HepG2 (cell line): ENCODE data around the gene TMCO2. TPM values are rescaled to one million over a fixed set of nuclear protein-coding genes. Genes with fewer than 3 reads are reported as not detected.

Experiments
- AHDC1 ChIP-seq: sonication (generic); formaldehyde crosslinking; IDR thresholded peaks from 2 replicates; pipeline ENCODE4 v1.5.1; 2020; ENCODE audit warnings: mild to moderate bottlenecking, missing genetic modification reagents, borderline replicate concordance
- BRF2 ChIP-seq: sonication (generic); formaldehyde crosslinking; IDR thresholded peaks from 2 replicates; pipeline ENCODE4 v1.8.1; 2022; ENCODE audit warnings: mild to moderate bottlenecking, missing genetic modification reagents
- HINFP ChIP-seq: sonication (generic); formaldehyde crosslinking; IDR thresholded peaks from 2 replicates; pipeline ENCODE4 v1.4.0; 2020; ENCODE audit warnings: low read depth, mild to moderate bottlenecking, missing genetic modification reagents
- NCOR1 ChIP-seq: fragments of 200-600 bp; sonication (generic); IDR thresholded peaks from 2 replicates; pipeline ENCODE4 v1.7.0; 2017; ENCODE audit warnings: antibody characterized with exemption, low read length, borderline replicate concordance
- RXRB ChIP-seq: IDR thresholded peaks from 2 replicates; pipeline ENCODE4 v1.6.1; 2016; ENCODE audit warnings: borderline replicate concordance, missing genetic modification reagents, missing compliant biosample characterization
- SP4 ChIP-seq: sonication (generic); formaldehyde crosslinking; IDR thresholded peaks from 2 replicates; pipeline ENCODE4 v1.8.1; 2023; ENCODE audit warnings: mild to moderate bottlenecking, missing genetic modification reagents
- TAF1 ChIP-seq: sonication (generic); formaldehyde crosslinking; IDR thresholded peaks from 2 replicates; pipeline ENCODE4 v1.4.0; 2020; ENCODE audit warnings: missing genetic modification reagents
- ZNF124 ChIP-seq: sonication (generic); formaldehyde crosslinking; IDR thresholded peaks from 2 replicates; pipeline ENCODE4 v1.4.0; 2020; ENCODE audit warnings: missing genetic modification reagents
- ZNF589 ChIP-seq: sonication (generic); formaldehyde crosslinking; conservative IDR thresholded peaks from 2 replicates; pipeline ENCODE4 v1.8.0; 2022; ENCODE audit warnings: mild to moderate bottlenecking, moderate library complexity, missing genetic modification reagents
- ZNF770 ChIP-seq: sonication (generic); formaldehyde crosslinking; IDR thresholded peaks from 2 replicates; pipeline ENCODE4 v1.5.0; 2020; ENCODE audit warnings: mild to moderate bottlenecking, missing genetic modification reagents
- ZNF773 ChIP-seq: sonication (generic); formaldehyde crosslinking; IDR thresholded peaks from 2 replicates; pipeline ENCODE4 v1.4.0; 2020; ENCODE audit warnings: missing genetic modification reagents, borderline replicate concordance
- ZNF776 ChIP-seq: sonication (generic); formaldehyde crosslinking; IDR thresholded peaks from 2 replicates; pipeline ENCODE4 v1.4.0; 2020; ENCODE audit warnings: mild to moderate bottlenecking, missing genetic modification reagents
- ZNF839 ChIP-seq: sonication (generic); formaldehyde crosslinking; IDR thresholded peaks from 2 replicates; pipeline ENCODE4 v1.4.0; 2020; ENCODE audit warnings: missing genetic modification reagents, mild to moderate bottlenecking, borderline replicate concordance
- polyA plus RNA-seq, 8 experiments: library from polyadenylated mRNA; depleted of rRNA in 3 of 8; stranded (reverse) in 7 of 8; unstranded in 1 of 8; fragments of >200 nt; fragmentation: Illumina TruSeq in 4 of 8; extraction: Trizol in 4 of 8; gene quantifications; 2 replicates each; pipeline versions ENCODE4 v1.2.1 to v1.2.3, GENCODE V29; 2011 to 2016; ENCODE audit warnings: low read depth in 4 of 8, missing spikeins in 1 of 8, mixed read lengths in 1 of 8; ENCODE audit not compliant: insufficient read depth in 1 of 8
- total RNA-seq, 5 experiments: library from RNA; depleted of rRNA; stranded (reverse); fragments of >200 nt; fragmentation: Illumina TruSeq; extraction: Trizol; gene quantifications; 2 replicates each; pipeline ENCODE4 v1.2.3, GENCODE V29; 2016; ENCODE audit warnings: low read depth in 1 of 5
- TF ChIP-seq, protein P1 (sequence below): sonication (generic); formaldehyde crosslinking; IDR thresholded peaks from 2 replicates; pipeline ENCODE4 v1.5.0; 2020; ENCODE audit warnings: missing genetic modification reagents, mild to moderate bottlenecking, borderline replicate concordance
- TF ChIP-seq, protein P2 (sequence below): sonication (generic); formaldehyde crosslinking; IDR thresholded peaks from 2 replicates; pipeline ENCODE4 v1.4.0; 2020; ENCODE audit warnings: low read depth, mild to moderate bottlenecking, missing genetic modification reagents

Gene TMCO2
- total and polyA plus RNA-seq, 2 of the 13 experiments (the other 11 are each of a cell fraction or from before 2014, with no cell fraction given): not detected

DNA sequence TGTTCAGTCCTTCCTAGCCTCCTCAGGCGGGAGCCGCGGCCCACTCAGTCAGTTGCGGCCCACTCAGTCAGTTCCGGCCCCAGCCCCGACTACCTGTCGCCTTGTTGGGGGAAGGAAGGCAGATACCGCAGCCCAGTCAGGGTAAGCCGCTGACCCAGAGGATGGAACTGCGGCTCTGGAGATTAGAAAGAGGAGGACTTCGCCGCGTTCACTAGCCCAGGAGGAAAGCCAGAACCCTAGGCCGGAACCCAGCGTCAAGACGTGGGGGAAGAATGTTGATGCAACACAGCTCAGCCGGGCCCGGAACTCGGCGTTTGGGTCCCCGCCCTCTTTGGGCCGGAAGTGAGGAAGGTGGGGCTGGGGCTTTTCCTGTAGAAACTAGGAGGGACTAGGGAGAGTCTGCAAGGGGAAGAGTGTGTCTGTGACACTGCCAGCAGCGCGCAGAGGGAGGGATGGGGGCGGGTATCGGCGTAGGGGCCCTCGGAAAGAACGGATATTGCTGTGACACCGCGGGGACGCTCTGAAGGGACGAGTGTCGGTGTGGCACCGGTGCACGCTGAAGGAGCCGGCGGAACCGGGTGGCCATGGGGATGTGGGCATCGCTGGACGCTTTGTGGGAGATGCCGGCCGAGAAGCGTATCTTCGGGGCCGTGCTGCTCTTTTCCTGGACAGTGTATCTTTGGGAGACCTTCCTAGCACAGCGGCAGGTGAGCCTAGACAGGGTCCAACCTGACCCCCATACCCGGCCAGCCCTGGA, 10.1 kb downstream of the TMCO2 start, which contains the start of gene ZMPSTE24 (continued):
- TF ChIP-seq ZNF773 (CRISPR knock-in tag) (0 out of 2 replicates have a peak, but pooled peaks have one; percentile 47), ZNF776 (CRISPR knock-in tag) (peak; percentile 61; the same call in 1 of the 2 replicates), BRF2 (CRISPR knock-in tag) (peak; percentile 53; the same call in 1 of the 2 replicates), TAF1 (CRISPR knock-in tag) (peak; percentile 89), ZNF770 (CRISPR knock-in tag) (peak; percentile 68; the same call in 1 of the 2 replicates), HINFP (CRISPR knock-in tag) (peak; percentile 57; the same call in 1 of the 2 replicates), ZNF839 (CRISPR knock-in tag) (no peak), ZNF124 (CRISPR knock-in tag) (peak; percentile 83; the same call in 1 of the 2 replicates), SP4 (CRISPR knock-in tag) (peak; percentile 83), RXRB (CRISPR knock-in tag) (peak; percentile 68), AHDC1 (CRISPR knock-in tag) (peak; percentile 62; the same call in 1 of the 2 replicates), ZNF589 (no peak; the same call in 1 of the 2 replicates), NCOR1 (peak; percentile 59; the same call in 1 of the 2 replicates)
- TF ChIP-seq, protein P1, sequence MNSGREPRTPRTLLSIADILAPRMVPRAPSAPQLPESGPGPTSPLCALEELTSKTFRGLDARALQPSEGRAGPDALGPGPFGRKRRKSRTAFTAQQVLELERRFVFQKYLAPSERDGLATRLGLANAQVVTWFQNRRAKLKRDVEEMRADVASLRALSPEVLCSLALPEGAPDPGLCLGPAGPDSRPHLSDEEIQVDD (CRISPR knock-in tag): peak; percentile 52; the same call in 1 of the 2 replicates
- TF ChIP-seq, protein P2, sequence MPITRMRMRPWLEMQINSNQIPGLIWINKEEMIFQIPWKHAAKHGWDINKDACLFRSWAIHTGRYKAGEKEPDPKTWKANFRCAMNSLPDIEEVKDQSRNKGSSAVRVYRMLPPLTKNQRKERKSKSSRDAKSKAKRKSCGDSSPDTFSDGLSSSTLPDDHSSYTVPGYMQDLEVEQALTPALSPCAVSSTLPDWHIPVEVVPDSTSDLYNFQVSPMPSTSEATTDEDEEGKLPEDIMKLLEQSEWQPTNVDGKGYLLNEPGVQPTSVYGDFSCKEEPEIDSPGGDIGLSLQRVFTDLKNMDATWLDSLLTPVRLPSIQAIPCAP (CRISPR knock-in tag): peak; percentile 62; the same call in 1 of the 2 replicates
